ENCODE data around the gene ZBTB37. TPM values are rescaled to one million over a fixed set of nuclear protein-coding genes. Genes with fewer than 3 reads are reported as not detected.

The ZBTB37 gene
- total and polyA plus RNA-seq, 9 of the 15 experiments (the other 6 are each of a cell fraction or from before 2014, with no cell fraction given) = 1.3 to 13.9 (median 5.4) TPM

DNA sequence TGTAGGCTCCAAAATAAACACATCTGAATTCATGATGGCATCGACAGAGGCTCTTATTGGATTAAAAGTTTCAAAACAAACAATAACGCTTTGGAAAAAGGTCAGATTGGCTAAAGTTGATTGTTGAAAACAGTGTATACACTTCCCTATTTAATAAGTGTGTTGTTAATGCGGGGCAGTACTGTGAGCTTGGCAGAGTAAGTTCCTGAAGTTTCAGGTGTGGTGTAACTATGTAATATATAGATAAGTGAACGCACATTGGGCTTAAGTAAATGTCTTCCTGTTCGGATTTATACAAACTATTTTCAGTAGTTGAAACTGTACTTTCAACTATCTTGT lies 810 bp downstream of the ZBTB37 start:
- H3K79me2 ChIP-seq (ENCODE audit: control insufficient read depth, insufficient read depth, low read length) = peaks cover 74% of the 10 kb centered on the region
- H3K4me1 ChIP-seq (replicated peaks in 1 of 2; ENCODE audit: control insufficient read depth in 2 of 2, insufficient read depth in 2 of 2, low read length in 2 of 2) = peaks cover 17 to 34% of the 10 kb centered on the region in 2 experiments
- no peaks in the 10 kb centered on the region; a peak in 1 of 5 replicates for H3K27me3 ChIP-seq (ENCODE audit: control insufficient read depth in 2 of 2, insufficient read depth in 2 of 2, low read length in 2 of 2)
- intact Hi-C loops (cut with micrococcal nuclease) = loop anchor here (2.0 to 5.0 kb wide), 3 partner anchors 46 to 392 kb away; partner anchors contain the start of gene PRDX6
- ATAC-seq (no peak), DNase-seq (ENCODE audit: extremely low read depth in 1 of 4, low spot score in 3 of 4) (no peak), FAIRE-seq (no peak)
- CTCF ChIA-PET (ENCODE audit: low intra/inter-chr PET ratio) = interaction anchor here (0.6 kb wide), 2 partner anchors 181 to 834 kb away, joined by 4 to 6 read pairs; no protein-coding TSS in a partner anchor
- H3K27ac ChIP-seq (ENCODE audit: extremely low read depth, low read depth, low read length) = peak overlapping the region; percentile 93
- H3K4me3 ChIP-seq = peak overlapping the region; percentile 86
- H3K9me3 ChIP-seq (replicated peaks; ENCODE audit: control insufficient read depth, insufficient read depth, low read depth, low read length) = no peaks in the 10 kb centered on the region
- in situ Hi-C loops (cut with MboI) = no loop called here
- POLR2A ChIA-PET = interaction anchor here (0.8 to 9.7 kb wide), 24 partner anchors 8 to 439 kb away, joined by 3 to 183 read pairs (median 6); partner anchors contain the start of genes CENPL, DARS2, RC3H1 and SERPINC1
- BruUV-seq (replicated peaks) = TSS peak; percentile 56
- H3K36me3 ChIP-seq (ENCODE audit: control insufficient read depth, insufficient read depth, low read length) = peaks cover 50% of the 10 kb centered on the region
- peaks cover 34% of the 10 kb centered on the region for H4K20me1 ChIP-seq (replicated peaks; ENCODE audit: control insufficient read depth, insufficient read depth, low read length)
- H2AFZ ChIP-seq (ENCODE audit: low read depth, low read length) = peak overlapping the region; percentile 89
- WGBS (ENCODE audit: insufficient coverage, low coverage, missing lambda C conversion rate) = 3% methylated on average over 5 of the region's 5 CpGs
- peak overlapping the region; percentile 100 for H3K4me2 ChIP-seq (ENCODE audit: insufficient read depth, low read length)
- peak overlapping the region; percentile 66 to 94; a peak in 3 of 4 replicates for H3K9ac ChIP-seq (ENCODE audit: insufficient read depth in 1 of 2, low read depth in 2 of 2, low read length in 2 of 2)
- peaks cover 2% of the 10 kb centered on the region for H3K9me1 ChIP-seq (ENCODE audit: control insufficient read depth, insufficient read depth, low read length)
- TF ChIP-seq ZNF589 (CRISPR knock-in tag; IDR thresholded peaks at IDR 0.05; ENCODE audit: low read depth) (no peak), MIER1 (IDR thresholded peaks at IDR 0.05; ENCODE audit: low read depth) (0 out of 2 replicates have a peak, but pooled peaks have one; percentile 4), SPI1 (IDR thresholded peaks at IDR 0.05; ENCODE audit: borderline replicate concordance, low read depth, low read length) (peak; percentile 67; the same call in 1 of the 2 replicates), GTF2A2 (tag; IDR thresholded peaks at IDR 0.05) (no peak), MCM5 (IDR thresholded peaks at IDR 0.05; ENCODE audit: low read depth) (no peak), ZNF12 (CRISPR knock-in tag; IDR thresholded peaks at IDR 0.05) (no peak), LCOR (CRISPR knock-in tag; IDR thresholded peaks at IDR 0.05) (0 out of 2 replicates have a peak, but pooled peaks have one; percentile 9), POLR2AphosphoS5 (IDR thresholded peaks at IDR 0.05; ENCODE audit: control insufficient read depth, insufficient read depth, low read depth, low read length) (no peak), POLR3G (IDR thresholded peaks at IDR 0.05; ENCODE audit: extremely low read depth, insufficient read length, insufficient replicate concordance) (no peak), ZNF76 (CRISPR knock-in tag; IDR thresholded peaks at IDR 0.05; ENCODE audit: borderline replicate concordance) (no peak), NCOA6 (IDR thresholded peaks at IDR 0.05) (no peak), ZSCAN29 (IDR thresholded peaks at IDR 0.05) (no peak)
- TF ChIP-seq, protein P1, sequence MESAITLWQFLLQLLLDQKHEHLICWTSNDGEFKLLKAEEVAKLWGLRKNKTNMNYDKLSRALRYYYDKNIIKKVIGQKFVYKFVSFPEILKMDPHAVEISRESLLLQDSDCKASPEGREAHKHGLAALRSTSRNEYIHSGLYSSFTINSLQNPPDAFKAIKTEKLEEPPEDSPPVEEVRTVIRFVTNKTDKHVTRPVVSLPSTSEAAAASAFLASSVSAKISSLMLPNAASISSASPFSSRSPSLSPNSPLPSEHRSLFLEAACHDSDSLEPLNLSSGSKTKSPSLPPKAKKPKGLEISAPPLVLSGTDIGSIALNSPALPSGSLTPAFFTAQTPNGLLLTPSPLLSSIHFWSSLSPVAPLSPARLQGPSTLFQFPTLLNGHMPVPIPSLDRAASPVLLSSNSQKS (CRISPR knock-in tag; IDR thresholded peaks at IDR 0.05) = no peak
- TF ChIP-seq, protein P2, sequence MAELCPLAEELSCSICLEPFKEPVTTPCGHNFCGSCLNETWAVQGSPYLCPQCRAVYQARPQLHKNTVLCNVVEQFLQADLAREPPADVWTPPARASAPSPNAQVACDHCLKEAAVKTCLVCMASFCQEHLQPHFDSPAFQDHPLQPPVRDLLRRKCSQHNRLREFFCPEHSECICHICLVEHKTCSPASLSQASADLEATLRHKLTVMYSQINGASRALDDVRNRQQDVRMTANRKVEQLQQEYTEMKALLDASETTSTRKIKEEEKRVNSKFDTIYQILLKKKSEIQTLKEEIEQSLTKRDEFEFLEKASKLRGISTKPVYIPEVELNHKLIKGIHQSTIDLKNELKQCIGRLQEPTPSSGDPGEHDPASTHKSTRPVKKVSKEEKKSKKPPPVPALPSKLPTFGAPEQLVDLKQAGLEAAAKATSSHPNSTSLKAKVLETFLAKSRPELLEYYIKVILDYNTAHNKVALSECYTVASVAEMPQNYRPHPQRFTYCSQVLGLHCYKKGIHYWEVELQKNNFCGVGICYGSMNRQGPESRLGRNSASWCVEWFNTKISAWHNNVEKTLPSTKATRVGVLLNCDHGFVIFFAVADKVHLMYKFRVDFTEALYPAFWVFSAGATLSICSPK (IDR thresholded peaks at IDR 0.05; ENCODE audit: borderline replicate concordance) = no peak
- TF ChIP-seq, protein P3, sequence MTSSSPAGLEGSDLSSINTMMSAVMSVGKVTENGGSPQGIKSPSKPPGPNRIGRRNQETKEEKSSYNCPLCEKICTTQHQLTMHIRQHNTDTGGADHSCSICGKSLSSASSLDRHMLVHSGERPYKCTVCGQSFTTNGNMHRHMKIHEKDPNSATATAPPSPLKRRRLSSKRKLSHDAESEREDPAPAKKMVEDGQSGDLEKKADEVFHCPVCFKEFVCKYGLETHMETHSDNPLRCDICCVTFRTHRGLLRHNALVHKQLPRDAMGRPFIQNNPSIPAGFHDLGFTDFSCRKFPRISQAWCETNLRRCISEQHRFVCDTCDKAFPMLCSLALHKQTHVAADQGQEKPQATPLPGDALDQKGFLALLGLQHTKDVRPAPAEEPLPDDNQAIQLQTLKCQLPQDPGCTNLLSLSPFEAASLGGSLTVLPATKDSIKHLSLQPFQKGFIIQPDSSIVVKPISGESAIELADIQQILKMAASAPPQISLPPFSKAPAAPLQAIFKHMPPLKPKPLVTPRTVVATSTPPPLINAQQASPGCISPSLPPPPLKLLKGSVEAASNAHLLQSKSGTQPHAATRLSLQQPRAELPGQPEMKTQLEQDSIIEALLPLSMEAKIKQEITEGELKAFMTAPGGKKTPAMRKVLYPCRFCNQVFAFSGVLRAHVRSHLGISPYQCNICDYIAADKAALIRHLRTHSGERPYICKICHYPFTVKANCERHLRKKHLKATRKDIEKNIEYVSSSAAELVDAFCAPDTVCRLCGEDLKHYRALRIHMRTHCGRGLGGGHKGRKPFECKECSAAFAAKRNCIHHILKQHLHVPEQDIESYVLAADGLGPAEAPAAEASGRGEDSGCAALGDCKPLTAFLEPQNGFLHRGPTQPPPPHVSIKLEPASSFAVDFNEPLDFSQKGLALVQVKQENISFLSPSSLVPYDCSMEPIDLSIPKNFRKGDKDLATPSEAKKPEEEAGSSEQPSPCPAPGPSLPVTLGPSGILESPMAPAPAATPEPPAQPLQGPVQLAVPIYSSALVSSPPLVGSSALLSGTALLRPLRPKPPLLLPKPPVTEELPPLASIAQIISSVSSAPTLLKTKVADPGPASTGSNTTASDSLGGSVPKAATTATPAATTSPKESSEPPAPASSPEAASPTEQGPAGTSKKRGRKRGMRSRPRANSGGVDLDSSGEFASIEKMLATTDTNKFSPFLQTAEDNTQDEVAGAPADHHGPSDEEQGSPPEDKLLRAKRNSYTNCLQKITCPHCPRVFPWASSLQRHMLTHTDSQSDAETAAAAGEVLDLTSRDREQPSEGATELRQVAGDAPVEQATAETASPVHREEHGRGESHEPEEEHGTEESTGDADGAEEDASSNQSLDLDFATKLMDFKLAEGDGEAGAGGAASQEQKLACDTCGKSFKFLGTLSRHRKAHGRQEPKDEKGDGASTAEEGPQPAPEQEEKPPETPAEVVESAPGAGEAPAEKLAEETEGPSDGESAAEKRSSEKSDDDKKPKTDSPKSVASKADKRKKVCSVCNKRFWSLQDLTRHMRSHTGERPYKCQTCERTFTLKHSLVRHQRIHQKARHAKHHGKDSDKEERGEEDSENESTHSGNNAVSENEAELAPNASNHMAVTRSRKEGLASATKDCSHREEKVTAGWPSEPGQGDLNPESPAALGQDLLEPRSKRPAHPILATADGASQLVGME (CRISPR knock-in tag; IDR thresholded peaks at IDR 0.05) = no peak

Measured in K562 (cell line).